ENCODE data around the gene RBM8A.

DNA sequence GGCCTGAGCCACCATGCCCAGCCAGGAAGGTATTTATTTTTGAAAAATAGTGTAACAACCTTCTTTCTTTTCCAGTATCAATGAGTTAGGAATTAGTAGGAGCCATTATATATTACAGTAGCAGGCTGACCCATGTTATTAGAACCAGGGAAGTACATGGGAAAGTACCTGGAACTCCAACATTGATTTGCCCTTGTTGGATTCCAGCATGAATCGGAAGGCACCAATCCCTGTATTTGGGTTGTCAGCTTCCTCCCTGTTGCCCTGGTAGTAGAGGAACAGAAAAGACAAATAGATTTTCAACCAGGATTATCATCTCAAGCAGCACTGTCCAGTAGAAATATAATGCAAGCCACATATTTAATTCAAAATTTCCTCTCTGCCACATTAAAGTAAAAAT lies 10.2 kb upstream of the RBM8A start:
- TF ChIP-seq EZH2 (IDR thresholded peaks at IDR 0.05; ENCODE audit: borderline replicate concordance, low read length) = no peak
- TF ChIP-seq, protein P1, sequence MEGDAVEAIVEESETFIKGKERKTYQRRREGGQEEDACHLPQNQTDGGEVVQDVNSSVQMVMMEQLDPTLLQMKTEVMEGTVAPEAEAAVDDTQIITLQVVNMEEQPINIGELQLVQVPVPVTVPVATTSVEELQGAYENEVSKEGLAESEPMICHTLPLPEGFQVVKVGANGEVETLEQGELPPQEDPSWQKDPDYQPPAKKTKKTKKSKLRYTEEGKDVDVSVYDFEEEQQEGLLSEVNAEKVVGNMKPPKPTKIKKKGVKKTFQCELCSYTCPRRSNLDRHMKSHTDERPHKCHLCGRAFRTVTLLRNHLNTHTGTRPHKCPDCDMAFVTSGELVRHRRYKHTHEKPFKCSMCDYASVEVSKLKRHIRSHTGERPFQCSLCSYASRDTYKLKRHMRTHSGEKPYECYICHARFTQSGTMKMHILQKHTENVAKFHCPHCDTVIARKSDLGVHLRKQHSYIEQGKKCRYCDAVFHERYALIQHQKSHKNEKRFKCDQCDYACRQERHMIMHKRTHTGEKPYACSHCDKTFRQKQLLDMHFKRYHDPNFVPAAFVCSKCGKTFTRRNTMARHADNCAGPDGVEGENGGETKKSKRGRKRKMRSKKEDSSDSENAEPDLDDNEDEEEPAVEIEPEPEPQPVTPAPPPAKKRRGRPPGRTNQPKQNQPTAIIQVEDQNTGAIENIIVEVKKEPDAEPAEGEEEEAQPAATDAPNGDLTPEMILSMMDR (IDR thresholded peaks at IDR 0.05; ENCODE audit: low read length) = no peak

Data from OCI-LY1 (cell line).